ENCODE results near the gene LEMD2.

DNA sequence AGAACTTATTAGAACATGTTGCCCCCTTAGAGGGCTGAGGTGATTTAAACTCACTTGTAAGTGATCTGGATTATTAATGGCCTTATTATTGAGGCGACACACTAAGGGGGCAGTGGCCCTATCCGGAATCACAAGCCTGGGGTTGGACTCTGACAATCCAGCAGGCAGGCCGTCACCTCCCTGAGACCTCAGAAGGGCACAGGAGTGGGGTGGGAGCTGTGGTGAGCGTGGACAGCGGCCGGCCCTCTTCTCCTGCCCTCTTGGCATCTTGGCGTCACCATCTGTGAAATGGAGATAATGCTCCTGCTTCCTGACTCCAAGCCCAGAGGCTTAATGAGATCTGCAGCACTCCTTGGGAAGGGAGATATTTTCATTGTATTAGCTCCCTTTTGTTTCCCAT is 61.8 kb downstream of the LEMD2 start:
- no peak for TF ChIP-seq POLR2A (IDR thresholded peaks at IDR 0.05; ENCODE audit: low read length)
- TF ChIP-seq GATA1 (IDR thresholded peaks at IDR 0.05; ENCODE audit: low read depth, low read length) = no peak

Measured in erythroblast (primary cell).